ENCODE data around the gene UNC13C.

Gene UNC13C

DNA sequence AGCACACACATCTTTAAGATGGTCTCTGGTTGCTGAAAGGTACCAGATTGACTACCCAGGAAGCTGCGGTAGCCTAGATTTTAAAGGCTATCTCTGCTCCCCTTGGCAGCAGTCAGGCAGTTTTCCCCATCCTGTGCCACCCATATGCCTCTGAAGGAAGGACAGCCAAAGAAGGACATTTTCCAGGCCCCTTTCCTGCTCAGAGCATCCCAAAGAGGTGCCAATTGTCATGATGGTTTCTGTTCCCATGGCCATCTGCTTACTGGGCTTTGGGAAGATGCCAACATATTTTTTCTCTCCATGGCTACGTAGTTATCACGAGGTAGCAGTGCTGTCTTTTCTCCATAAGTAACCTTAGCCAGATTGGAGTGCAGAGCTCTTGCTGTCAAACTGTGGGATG, 39.7 kb downstream of the UNC13C start:
- TF ChIP-seq, protein P1, sequence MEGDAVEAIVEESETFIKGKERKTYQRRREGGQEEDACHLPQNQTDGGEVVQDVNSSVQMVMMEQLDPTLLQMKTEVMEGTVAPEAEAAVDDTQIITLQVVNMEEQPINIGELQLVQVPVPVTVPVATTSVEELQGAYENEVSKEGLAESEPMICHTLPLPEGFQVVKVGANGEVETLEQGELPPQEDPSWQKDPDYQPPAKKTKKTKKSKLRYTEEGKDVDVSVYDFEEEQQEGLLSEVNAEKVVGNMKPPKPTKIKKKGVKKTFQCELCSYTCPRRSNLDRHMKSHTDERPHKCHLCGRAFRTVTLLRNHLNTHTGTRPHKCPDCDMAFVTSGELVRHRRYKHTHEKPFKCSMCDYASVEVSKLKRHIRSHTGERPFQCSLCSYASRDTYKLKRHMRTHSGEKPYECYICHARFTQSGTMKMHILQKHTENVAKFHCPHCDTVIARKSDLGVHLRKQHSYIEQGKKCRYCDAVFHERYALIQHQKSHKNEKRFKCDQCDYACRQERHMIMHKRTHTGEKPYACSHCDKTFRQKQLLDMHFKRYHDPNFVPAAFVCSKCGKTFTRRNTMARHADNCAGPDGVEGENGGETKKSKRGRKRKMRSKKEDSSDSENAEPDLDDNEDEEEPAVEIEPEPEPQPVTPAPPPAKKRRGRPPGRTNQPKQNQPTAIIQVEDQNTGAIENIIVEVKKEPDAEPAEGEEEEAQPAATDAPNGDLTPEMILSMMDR (IDR thresholded peaks at IDR 0.05; ENCODE audit: extremely low read depth, missing control alignments) = no peak
- DNase-seq (ENCODE audit: low spot score) = no peak

DNA sequence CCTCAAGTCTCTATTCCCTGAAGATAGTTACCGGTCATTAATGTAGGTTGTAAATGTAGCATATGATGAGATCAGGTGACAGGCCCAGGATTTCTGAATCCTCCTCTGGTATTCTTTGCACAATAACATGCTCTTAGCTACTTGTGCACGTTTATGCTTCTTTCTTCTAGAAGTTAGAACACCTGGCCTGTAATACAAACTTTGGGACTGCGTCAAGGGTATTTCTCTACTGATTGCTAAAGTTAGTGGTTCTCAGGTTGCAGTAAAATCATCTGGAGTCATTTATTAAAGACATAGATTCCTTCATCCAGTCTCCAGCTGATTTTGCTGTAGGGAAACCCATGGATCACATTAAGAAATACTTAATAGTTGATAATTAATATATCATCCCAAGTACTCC, 48.0 kb downstream of the UNC13C start:
- TF ChIP-seq, protein P1 (IDR thresholded peaks at IDR 0.05; ENCODE audit: extremely low read depth, missing control alignments) = no peak
- no peak for DNase-seq (ENCODE audit: low spot score)

DNA sequence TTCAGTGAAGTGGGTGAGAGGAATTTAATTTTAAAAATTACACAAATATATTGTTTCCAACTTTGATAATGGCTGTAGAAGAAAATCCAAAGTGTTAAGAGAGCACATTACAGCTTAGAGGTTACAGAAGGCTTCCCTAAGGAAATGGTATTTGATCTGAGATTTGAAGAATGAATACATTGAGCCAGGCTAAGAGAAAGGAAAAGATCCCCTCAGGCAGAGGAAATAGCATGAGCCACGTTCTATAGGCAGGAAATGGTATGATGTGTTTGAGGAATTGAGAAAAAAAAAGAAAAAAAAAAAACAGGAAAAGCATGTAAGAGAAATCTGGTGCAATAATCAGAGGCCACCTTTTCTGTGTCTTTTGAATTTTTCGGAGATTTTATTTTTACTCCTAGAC, 48.6 kb downstream of the UNC13C start:
- TF ChIP-seq, protein P1 (IDR thresholded peaks at IDR 0.05; ENCODE audit: extremely low read depth, missing control alignments) = no peak
- no peak for DNase-seq (ENCODE audit: low spot score)

DNA sequence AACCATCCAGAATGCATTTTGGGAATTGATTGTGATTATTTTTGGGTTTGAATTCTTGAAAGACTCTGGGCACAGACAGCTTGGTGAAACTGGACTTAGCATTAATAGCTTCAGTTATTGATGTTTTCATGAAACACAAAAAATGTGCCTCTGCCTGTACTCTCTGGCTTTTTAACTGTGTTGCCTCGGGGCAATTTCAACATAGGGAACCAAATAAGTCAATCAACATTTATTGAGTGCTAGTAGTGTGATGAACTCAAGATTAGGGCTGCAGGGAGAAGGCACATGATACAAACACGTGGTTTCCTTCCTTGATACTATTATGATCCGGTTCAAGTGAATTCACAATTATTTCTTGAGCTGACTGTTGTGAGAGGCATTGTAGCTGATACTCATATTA, 50.8 kb downstream of the UNC13C start:
- TF ChIP-seq, protein P1 (IDR thresholded peaks at IDR 0.05; ENCODE audit: extremely low read depth, missing control alignments) = no peak
- no peak for DNase-seq (ENCODE audit: low spot score)

DNA sequence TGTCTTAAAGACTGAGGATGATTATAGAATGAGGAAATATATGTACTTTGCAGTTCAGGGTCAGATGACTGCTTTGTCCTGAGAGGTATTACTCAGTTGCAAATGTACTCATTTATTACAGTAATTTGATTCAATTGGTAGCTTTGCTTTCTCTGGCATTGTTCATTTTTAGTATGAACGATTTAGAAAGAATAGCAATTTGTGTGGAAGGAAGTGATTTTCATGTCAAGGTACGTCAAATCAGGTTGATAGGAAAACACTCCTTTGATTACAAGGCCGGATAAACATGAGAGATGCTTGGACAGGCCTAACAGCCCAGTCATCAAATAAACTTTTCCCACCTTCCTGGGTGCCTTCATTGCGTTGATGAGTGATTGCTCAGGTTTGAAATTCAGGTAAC, 53.8 kb downstream of the UNC13C start:
- TF ChIP-seq, protein P1 (IDR thresholded peaks at IDR 0.05; ENCODE audit: extremely low read depth, missing control alignments) = no peak
- DNase-seq (ENCODE audit: low spot score) = no peak

DNA sequence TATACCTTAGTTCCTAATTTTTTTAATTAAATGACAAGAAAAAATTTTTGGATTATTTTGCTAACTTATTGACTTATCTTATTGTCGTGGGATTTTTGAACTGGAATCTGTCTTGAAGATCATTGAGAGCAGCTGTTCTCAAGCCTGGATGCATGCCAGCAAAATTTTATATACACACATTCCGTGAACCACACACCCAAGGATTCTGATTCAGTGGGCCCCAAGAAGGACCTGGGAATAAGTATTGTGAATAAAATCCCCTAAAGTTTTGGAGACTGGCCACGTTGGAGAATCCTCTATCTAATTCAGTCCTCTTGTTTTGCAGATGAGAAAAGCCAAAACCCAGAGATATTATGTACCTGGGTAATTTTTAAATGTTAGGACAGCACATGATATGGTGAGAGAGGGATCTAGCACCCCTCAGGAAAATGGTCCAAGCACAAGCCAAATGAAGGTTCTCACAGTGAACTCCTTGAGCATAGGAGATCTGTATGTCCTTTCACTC, 55.2 kb downstream of the UNC13C start:
- DNase-seq (ENCODE audit: low spot score) = no peak

DNA sequence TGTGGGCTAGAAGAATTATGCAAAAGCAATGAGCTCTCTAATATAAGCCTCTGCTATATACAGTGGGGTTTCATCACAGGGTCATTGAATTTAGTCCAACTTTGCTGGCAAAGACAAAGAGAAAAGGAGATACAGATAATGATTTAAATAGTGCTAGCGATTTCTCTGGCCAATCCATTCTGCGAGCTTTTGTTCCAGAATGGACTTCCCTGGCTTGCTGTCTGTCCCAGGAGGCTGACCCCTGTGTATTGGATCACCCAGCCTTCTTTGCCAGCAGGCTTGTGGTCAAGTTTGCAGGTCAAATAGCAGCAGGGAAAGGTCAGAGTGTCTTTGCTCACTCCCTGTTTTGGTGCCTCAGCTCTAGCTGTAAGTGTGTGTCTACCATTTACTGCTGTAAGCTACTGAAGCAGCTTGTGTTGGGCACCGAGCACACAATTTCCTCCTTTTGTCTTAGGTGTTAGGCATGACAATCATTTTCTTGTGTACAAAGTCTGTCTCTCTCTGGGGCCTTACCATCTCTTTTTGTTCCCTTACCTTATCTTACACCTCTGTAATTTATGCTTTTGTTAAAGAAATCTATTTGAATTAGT, 55.7 kb downstream of the UNC13C start:
- TF ChIP-seq, protein P1 (IDR thresholded peaks at IDR 0.05; ENCODE audit: extremely low read depth, missing control alignments) = no peak
- no peak for DNase-seq (ENCODE audit: low spot score)

More for the DNA sequence above, 55.2 kb downstream of the UNC13C start:
- TF ChIP-seq, protein P1 (IDR thresholded peaks at IDR 0.05; ENCODE audit: extremely low read depth, missing control alignments) = no peak

Data from GM20000 (cell line).